ENCODE measurements around the gene RIN1. TPM values are rescaled to one million over a fixed set of nuclear protein-coding genes. Genes with fewer than 3 reads are reported as not detected.

RIN1 gene
- total and polyA plus RNA-seq, 2 of the 13 experiments (the other 11 are each of a cell fraction or from before 2014, with no cell fraction given), result 2.4 to 4.1 TPM

GRCh38 chr11:66344550-66345315, 8.5 kb upstream of the RIN1 start, which contains the start of gene BRMS1 (continued):
- peak; percentile 47; the same call in 1 of the 2 replicates for TF ChIP-seq ZNF609 (CRISPR knock-in tag; IDR thresholded peaks at IDR 0.05; ENCODE audit: borderline replicate concordance)
- TF ChIP-seq DNMT1 (CRISPR knock-in tag; IDR thresholded peaks at IDR 0.05), result no peak
- TF ChIP-seq ZNF335 (CRISPR knock-in tag; IDR thresholded peaks at IDR 0.05), result peak; percentile 78; the same call in 1 of the 2 replicates
- TF ChIP-seq GMEB2 (CRISPR knock-in tag; IDR thresholded peaks at IDR 0.05; ENCODE audit: low read depth), result no peak
- no peak for TF ChIP-seq GTF2F1 (IDR thresholded peaks at IDR 0.05; ENCODE audit: low read length)
- TF ChIP-seq ZNF292 (CRISPR knock-in tag; IDR thresholded peaks at IDR 0.05; ENCODE audit: borderline replicate concordance, low read depth), result 0 out of 2 replicates have a peak, but pooled peaks have one; percentile 70
- TF ChIP-seq ZNF597 (CRISPR knock-in tag; IDR thresholded peaks at IDR 0.05), result no peak
- TF ChIP-seq RARA (CRISPR knock-in tag; IDR thresholded peaks at IDR 0.05), result peak; percentile 30; the same call in 1 of the 2 replicates
- TF ChIP-seq MTA1 (CRISPR knock-in tag; IDR thresholded peaks at IDR 0.05; ENCODE audit: borderline replicate concordance), result peak; percentile 71; the same call in 1 of the 2 replicates
- TF ChIP-seq ARNT (IDR thresholded peaks at IDR 0.05), result no peak
- no peak for TF ChIP-seq ZNF44 (CRISPR knock-in tag; IDR thresholded peaks at IDR 0.05)
- TF ChIP-seq KAT8 (CRISPR knock-in tag; IDR thresholded peaks at IDR 0.05), result peak; percentile 99
- 0 out of 2 replicates have a peak, but pooled peaks have one; percentile 62 for TF ChIP-seq RNF2 (conservative IDR thresholded peaks at IDR 0.05; ENCODE audit: low read depth)
- TF ChIP-seq UBTF (CRISPR knock-in tag; IDR thresholded peaks at IDR 0.05), result peak; percentile 77

Measured in HepG2 (cell line).